ENCODE results near the gene MYO3B.

- TF ChIP-seq EP300 (IDR thresholded peaks at IDR 0.05; ENCODE audit: low read depth) (no peak), POLR2AphosphoS5 (IDR thresholded peaks at IDR 0.05) (no peak), CTCF (IDR thresholded peaks at IDR 0.05) (no peak)
Observed at GRCh38 chr2:170282851-170283250, 104.9 kb downstream of the MYO3B start.
